HepG2 (cell line): ENCODE data around the gene RBSN. TPM values are rescaled to one million over a fixed set of nuclear protein-coding genes. Genes with fewer than 3 reads are reported as not detected.

Source experiments
- ADNP ChIP-seq: sonication (generic); formaldehyde crosslinking; IDR thresholded peaks from 2 replicates; pipeline ENCODE4 v1.4.0; 2020; ENCODE audit warnings: missing genetic modification reagents
- AKAP8 ChIP-seq: sonication (generic); formaldehyde crosslinking; IDR thresholded peaks from 2 replicates; pipeline ENCODE4 v1.5.1; 2020; ENCODE audit warnings: mild to moderate bottlenecking, missing genetic modification reagents
- ARID5B ChIP-seq: IDR thresholded peaks from 2 replicates; pipeline ENCODE4 v1.4.0; 2020; ENCODE audit warnings: mild to moderate bottlenecking, missing genetic modification reagents
- CSRNP2 ChIP-seq: sonication (generic); formaldehyde crosslinking; conservative IDR thresholded peaks from 2 replicates; pipeline ENCODE4 v1.8.0; 2022; ENCODE audit warnings: low read depth, missing genetic modification reagents
- HIVEP1 ChIP-seq: sonication (generic); formaldehyde crosslinking; IDR thresholded peaks from 2 replicates; pipeline ENCODE4 v1.4.0; 2020; ENCODE audit warnings: mild to moderate bottlenecking, missing genetic modification reagents
- JUND ChIP-seq: sonication (generic); formaldehyde crosslinking; IDR thresholded peaks from 2 replicates; pipeline ENCODE4 v1.8.0; 2022; ENCODE audit warnings: mild to moderate bottlenecking, missing genetic modification reagents
- MAFK ChIP-seq, 2 experiments: IDR thresholded peaks in 1 of 2; conservative IDR thresholded peaks in 1 of 2; 2 replicates each; pipeline ENCODE4 v1.6.1; 2011; ENCODE audit warnings: improper control_type of control experiment in 2 of 2, low read length in 2 of 2
- MTA1 ChIP-seq: sonication (generic); formaldehyde crosslinking; IDR thresholded peaks from 2 replicates; pipeline ENCODE4 v1.4.0; 2020; ENCODE audit warnings: missing genetic modification reagents, mild to moderate bottlenecking, borderline replicate concordance
- PTBP1 ChIP-seq: fragments of 200-400 bp; formaldehyde crosslinking; IDR thresholded peaks from 2 replicates; pipeline ENCODE4 v1.6.1; 2018; ENCODE audit warnings: low read length, low read depth; ENCODE audit not compliant: poor library complexity, severe bottlenecking
- ZNF136 ChIP-seq: sonication (generic); formaldehyde crosslinking; IDR thresholded peaks from 2 replicates; pipeline ENCODE4 v1.8.1; 2022; ENCODE audit warnings: low read depth, mild to moderate bottlenecking, moderate library complexity, missing genetic modification reagents
- ZNF234 ChIP-seq: sonication (generic); formaldehyde crosslinking; conservative IDR thresholded peaks from 2 replicates; pipeline ENCODE4 v1.5.1; 2020; ENCODE audit warnings: mild to moderate bottlenecking, missing genetic modification reagents
- ZNF318 ChIP-seq: sonication (generic); formaldehyde crosslinking; IDR thresholded peaks from 2 replicates; pipeline ENCODE4 v1.4.0; 2020; ENCODE audit warnings: mild to moderate bottlenecking, missing genetic modification reagents
- ZNF446 ChIP-seq: sonication (generic); formaldehyde crosslinking; IDR thresholded peaks from 2 replicates; pipeline ENCODE4 v1.5.0; 2020; ENCODE audit warnings: mild to moderate bottlenecking, missing genetic modification reagents
- ZNF703 ChIP-seq: sonication (generic); formaldehyde crosslinking; IDR thresholded peaks from 2 replicates; pipeline ENCODE4 v1.5.1; 2020; ENCODE audit warnings: missing genetic modification reagents, mild to moderate bottlenecking, moderate library complexity, borderline replicate concordance
- ZNF709 ChIP-seq: sonication (generic); formaldehyde crosslinking; IDR thresholded peaks from 2 replicates; pipeline ENCODE4 v1.5.0; 2020; ENCODE audit warnings: mild to moderate bottlenecking, missing genetic modification reagents
- polyA plus RNA-seq, 8 experiments: library from polyadenylated mRNA; depleted of rRNA in 3 of 8; stranded (reverse) in 7 of 8; unstranded in 1 of 8; fragments of >200 nt; fragmentation: Illumina TruSeq in 4 of 8; extraction: Trizol in 4 of 8; gene quantifications; 2 replicates each; pipeline versions ENCODE4 v1.2.1 to v1.2.3, GENCODE V29; 2011 to 2016; ENCODE audit warnings: low read depth in 4 of 8, missing spikeins in 1 of 8, mixed read lengths in 1 of 8; ENCODE audit not compliant: insufficient read depth in 1 of 8
- total RNA-seq, 5 experiments: library from RNA; depleted of rRNA; stranded (reverse); fragments of >200 nt; fragmentation: Illumina TruSeq; extraction: Trizol; gene quantifications; 2 replicates each; pipeline ENCODE4 v1.2.3, GENCODE V29; 2016; ENCODE audit warnings: low read depth in 1 of 5

Gene RBSN
- total and polyA plus RNA-seq, 2 of the 13 experiments (the other 11 are each of a cell fraction or from before 2014, with no cell fraction given), result 7.9 to 11.8 TPM

- TF ChIP-seq ZNF446 (no peak), ZNF703 (CRISPR knock-in tag) (no peak), ADNP (CRISPR knock-in tag) (no peak), MAFK (conservative IDR thresholded peaks at IDR 0.05 in 1 of 2, IDR thresholded peaks at IDR 0.05 in 1 of 2; ENCODE audit: low read length in 2 of 2) (no peak), ARID5B (CRISPR knock-in tag) (peak; percentile 57), ZNF709 (CRISPR knock-in tag) (peak; percentile 80; the same call in 1 of the 2 replicates), ZNF234 (CRISPR knock-in tag) (no peak), PTBP1 (no peak), JUND (CRISPR knock-in tag) (peak; percentile 31; the same call in 1 of the 2 replicates), MTA1 (CRISPR knock-in tag) (0 out of 2 replicates have a peak, but pooled peaks have one; percentile 26), CSRNP2 (CRISPR knock-in tag) (no peak), ZNF136 (CRISPR knock-in tag) (0 out of 2 replicates have a peak, but pooled peaks have one; percentile 38), HIVEP1 (peak; percentile 48; the same call in 1 of the 2 replicates), AKAP8 (no peak), ZNF318 (CRISPR knock-in tag) (no peak)
Measured at GRCh38 chr3:15064835-15065549, 34.0 kb downstream of the RBSN start, which contains the start of gene MRPS25 (continued).
